Panc1 (cell line): Measurements from ENCODE around the gene ACTG1. TPM values are rescaled to one million over a fixed set of nuclear protein-coding genes. Genes with fewer than 3 reads are reported as not detected.

Source experiments
- ATAC-seq: fragments of 200-7000 bp; cut with Tn5 transposase; 2 replicates; pipeline ENCODE4 v1.9.1; 2020; ENCODE audit warnings: mild to moderate bottlenecking, moderate library complexity
- BruUV-seq: library from RNA; stranded (reverse); fragments of 400-500 nt; replicated peaks from 2 replicates; lab custom pipeline; 2021; lab: Mats Ljungman, UMichigan
- CTCF ChIA-PET: fragments of 300-600 bp; sonication (Branson Sonifier 250); formaldehyde crosslinking; loops from one replicate; lab custom pipeline; 2022; ENCODE audit warnings: antibody characterized with exemption; lab: Charles Lee
- POLR2A ChIA-PET: fragments of 300-600 bp; sonication (Branson Sonifier 250); formaldehyde crosslinking; loops from one replicate; lab custom pipeline; 2022; ENCODE audit warnings: antibody characterized with exemption; lab: Charles Lee
- DNase-seq: peaks from one replicate; pipeline ENCODE4 v3.0.0-alpha.2; 2010; ENCODE audit warnings: low read depth, low spot score
- H3K27ac ChIP-seq: 2 replicates; pipeline ENCODE4 v1.5.1; 2011; ENCODE audit warnings: mild to moderate bottlenecking, low read length, inconsistent platforms
- H3K27me3 ChIP-seq: fragments of 200-500 bp; sonication (Bioruptor generic); 2 replicates; pipeline ENCODE4 v1.6.0; 2014; ENCODE audit warnings: low read length, inconsistent platforms; ENCODE audit not compliant: control insufficient read depth, insufficient read depth
- H3K36me3 ChIP-seq: fragments of 200-500 bp; sonication (Bioruptor generic); 2 replicates; pipeline ENCODE4 v1.5.1; 2014; ENCODE audit warnings: inconsistent platforms, mild to moderate bottlenecking, low read length, moderate library complexity; ENCODE audit not compliant: control insufficient read depth, insufficient read depth
- H3K4me1 ChIP-seq: 2 replicates; pipeline ENCODE4 v1.5.1; 2011; ENCODE audit warnings: inconsistent platforms, mild to moderate bottlenecking, low read length, moderate library complexity; ENCODE audit not compliant: control insufficient read depth, insufficient read depth
- H3K4me3 ChIP-seq, 2 experiments: 2 replicates each; pipeline ENCODE4 v1.5.1; 2011 to 2012; ENCODE audit warnings: low read depth in 2 of 2, low read length in 2 of 2, mild to moderate bottlenecking in 2 of 2, inconsistent platforms in 1 of 2, moderate library complexity in 1 of 2
- H3K9me3 ChIP-seq: fragments of 200-500 bp; sonication (Bioruptor generic); 2 replicates; pipeline ENCODE4 v1.5.1; 2014; ENCODE audit warnings: low read depth, mild to moderate bottlenecking, inconsistent platforms, low read length, moderate library complexity; ENCODE audit not compliant: control insufficient read depth, insufficient read depth
- POLR2AphosphoS5 ChIP-seq: IDR thresholded peaks from 2 replicates; pipeline ENCODE4 v1.6.1; 2012; ENCODE audit warnings: mild to moderate bottlenecking, low read depth, low read length, moderate library complexity
- REST ChIP-seq, 2 experiments: IDR thresholded peaks; 2 replicates each; pipeline ENCODE4 v1.6.1; 2011 to 2012; ENCODE audit warnings: low read depth in 2 of 2, control low read depth in 1 of 2, low read length in 1 of 2, mild to moderate bottlenecking in 1 of 2, moderate library complexity in 1 of 2; ENCODE audit not compliant: insufficient read depth in 1 of 2
- SIN3A ChIP-seq: IDR thresholded peaks from 2 replicates; pipeline ENCODE4 v1.6.1; 2012; ENCODE audit warnings: low read depth, mild to moderate bottlenecking, low read length, moderate library complexity, borderline replicate concordance; ENCODE audit not compliant: insufficient read depth
- TCF7L2 ChIP-seq: IDR thresholded peaks from 2 replicates; pipeline ENCODE4 v1.6.1; 2011; ENCODE audit warnings: mild to moderate bottlenecking, low read depth, low read length, inconsistent platforms
- in situ Hi-C: cut with HindIII; loops from 2 replicates; pipeline ENCODE4 v1.10.0; 2016; ENCODE audit warnings: low sequenced_read_pairs, low pct_unique_long_range_greater_than_20kb
- intact Hi-C: fragments of 100-400 bp; cut with micrococcal nuclease; formaldehyde crosslinking; loops from one replicate; pipeline ENCODE4 v1.10.0; 2022; ENCODE audit not compliant: unreplicated experiment
- total RNA-seq: library from RNA; stranded (reverse); gene quantifications from one replicate; pipeline ENCODE4 v1.2.1, GENCODE V29; 2021; ENCODE audit not compliant: unreplicated experiment
- TF ChIP-seq, protein P1 (sequence below): fragments of 450-650 bp; IDR thresholded peaks from 2 replicates; pipeline ENCODE4 v1.5.1; 2017; ENCODE audit warnings: mild to moderate bottlenecking

ACTG1 gene
- total RNA-seq, 1 experiment from 2014 or later = 4,502 TPM

DNA sequence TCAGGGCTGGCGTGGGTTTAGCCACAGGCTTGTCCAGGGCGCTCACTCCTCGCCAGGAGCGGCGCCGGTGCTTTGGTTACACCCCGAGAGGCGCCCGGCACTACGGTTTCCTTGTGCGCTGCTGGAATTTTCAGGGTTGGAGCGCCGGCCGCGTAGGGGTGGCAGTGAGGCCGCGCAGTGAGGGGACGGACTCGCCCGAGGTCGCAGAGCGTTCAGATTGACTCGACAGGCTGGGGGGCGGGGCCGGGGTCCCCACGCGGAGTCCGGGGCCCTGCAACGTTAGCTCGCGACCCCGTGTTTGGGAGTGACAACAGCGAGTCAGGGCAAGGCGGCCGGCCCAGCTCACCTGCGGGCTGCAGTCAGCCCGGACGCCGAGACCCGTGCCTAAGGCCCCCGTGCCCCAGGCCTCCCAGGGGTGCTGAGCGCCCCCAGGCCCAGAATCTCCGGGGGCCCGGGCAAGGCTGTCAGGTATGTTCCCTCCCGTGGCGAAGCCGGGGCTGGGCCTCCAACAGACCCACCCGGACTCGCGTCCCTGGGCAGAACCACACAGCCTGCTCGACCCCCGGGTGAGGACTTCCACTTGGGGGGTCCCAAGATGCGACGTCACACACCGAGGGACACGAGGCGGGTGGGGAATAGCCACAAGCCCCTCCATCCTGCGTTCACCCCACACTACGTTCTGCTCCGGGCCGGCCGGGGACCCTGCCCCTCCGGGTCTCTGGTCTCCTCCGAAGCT, 1.3 kb upstream of the ACTG1 start:
- H3K4me3 ChIP-seq = peak overlapping the region; percentile 66 to 68
- intact Hi-C loops (no loop called here), in situ Hi-C loops (no loop called here)
- no peak for DNase-seq
- ChIA-PET CTCF (interaction anchor here (0.6 kb wide), 1 partner anchor 285 kb away, joined by 3 read pairs; no protein-coding TSS in a partner anchor), POLR2A (interaction anchor here (0.7 kb wide), 2 partner anchors 119 to 369 kb away, joined by 3 to 5 read pairs; partner anchors contain the start of gene BAHCC1)
- no peaks in the 10 kb centered on the region for H3K9me3 ChIP-seq
- BruUV-seq = no TSS peak
- peak; percentile 9 for ATAC-seq
- peaks cover 31% of the 10 kb centered on the region for H3K36me3 ChIP-seq
- H3K4me1 ChIP-seq = peaks cover 35% of the 10 kb centered on the region
- H3K27ac ChIP-seq = peak overlapping the region; percentile 94
- TF ChIP-seq TCF7L2 = no peak
- peak; percentile 37 for TF ChIP-seq POLR2AphosphoS5
- TF ChIP-seq, protein P1, sequence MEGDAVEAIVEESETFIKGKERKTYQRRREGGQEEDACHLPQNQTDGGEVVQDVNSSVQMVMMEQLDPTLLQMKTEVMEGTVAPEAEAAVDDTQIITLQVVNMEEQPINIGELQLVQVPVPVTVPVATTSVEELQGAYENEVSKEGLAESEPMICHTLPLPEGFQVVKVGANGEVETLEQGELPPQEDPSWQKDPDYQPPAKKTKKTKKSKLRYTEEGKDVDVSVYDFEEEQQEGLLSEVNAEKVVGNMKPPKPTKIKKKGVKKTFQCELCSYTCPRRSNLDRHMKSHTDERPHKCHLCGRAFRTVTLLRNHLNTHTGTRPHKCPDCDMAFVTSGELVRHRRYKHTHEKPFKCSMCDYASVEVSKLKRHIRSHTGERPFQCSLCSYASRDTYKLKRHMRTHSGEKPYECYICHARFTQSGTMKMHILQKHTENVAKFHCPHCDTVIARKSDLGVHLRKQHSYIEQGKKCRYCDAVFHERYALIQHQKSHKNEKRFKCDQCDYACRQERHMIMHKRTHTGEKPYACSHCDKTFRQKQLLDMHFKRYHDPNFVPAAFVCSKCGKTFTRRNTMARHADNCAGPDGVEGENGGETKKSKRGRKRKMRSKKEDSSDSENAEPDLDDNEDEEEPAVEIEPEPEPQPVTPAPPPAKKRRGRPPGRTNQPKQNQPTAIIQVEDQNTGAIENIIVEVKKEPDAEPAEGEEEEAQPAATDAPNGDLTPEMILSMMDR = no peak
- no peak for TF ChIP-seq REST (IDR thresholded peaks at IDR 0.05; ENCODE audit: insufficient read depth in 1 of 2, low read depth in 2 of 2, low read length in 1 of 2)
- no peak for TF ChIP-seq SIN3A
- no peaks in the 10 kb centered on the region for H3K27me3 ChIP-seq

- Histone ChIP-seq H3K9me3 (no peaks in the 10 kb centered on the region), H3K4me3 (peak overlapping the region; percentile 66 to 68), H3K4me1 (peaks cover 33% of the 10 kb centered on the region), H3K36me3 (peaks cover 31% of the 10 kb centered on the region), H3K27me3 (no peaks in the 10 kb centered on the region), H3K27ac (peak overlapping the region; percentile 94)
- ATAC-seq (peak; percentile 8), DNase-seq (no peak)
- ChIA-PET CTCF (no interaction called here), POLR2A (interaction anchor here (0.7 kb wide), 1 partner anchor 118 kb away, joined by 5 read pairs; the partner anchor contains the start of gene BAHCC1)
- in situ Hi-C loops (no loop called here), intact Hi-C loops (no loop called here)
- BruUV-seq = no TSS peak
- no peak for TF ChIP-seq TCF7L2
- TF ChIP-seq POLR2AphosphoS5 = peak; percentile 59; the same call in 1 of the 2 replicates
- TF ChIP-seq REST (IDR thresholded peaks at IDR 0.05; ENCODE audit: insufficient read depth in 1 of 2, low read depth in 2 of 2, low read length in 1 of 2) = no peak
Observed at GRCh38 chr17:81513372-81513752, 763 bp upstream of the ACTG1 start.
